Activated CD8-positive, alpha-beta memory T cell treated with anti-CD3 and anti-CD28 coated beads for 1 hour (primary cell): ENCODE results near the gene EYA2.

Experiments used
- DNase-seq, 2 donors: peaks; one replicate each; pipeline ENCODE4 v3.0.0-alpha.2; 2020; ENCODE audit warnings: low read depth in 1 of 2; ENCODE audit errors: extremely low read depth in 1 of 2

EYA2 gene

GRCh38 chr20:47059536-47059935 is 164.9 kb downstream of the EYA2 start:
- no peak for DNase-seq

GRCh38 chr20:47061549-47061948 is 166.9 kb downstream of the EYA2 start:
- DNase-seq = no peak

GRCh38 chr20:47062226-47062890 is 167.7 kb downstream of the EYA2 start:
- DNase-seq = no peak

GRCh38 chr20:47063407-47063806 is 168.8 kb downstream of the EYA2 start:
- DNase-seq = no peak

- DNase-seq = no peak
These were observed 169.2 kb downstream of the EYA2 start for GRCh38 chr20:47063808-47064207.

- DNase-seq = no peak
These were observed 172.0 kb downstream of the EYA2 start for GRCh38 chr20:47066484-47067270.

GRCh38 chr20:47067776-47068175 is 173.1 kb downstream of the EYA2 start:
- no peak for DNase-seq

- no peak for DNase-seq
These were observed 175.5 kb downstream of the EYA2 start for GRCh38 chr20:47070176-47070575.

GRCh38 chr20:47071646-47072185 is 177.1 kb downstream of the EYA2 start:
- no peak for DNase-seq

- no peak for DNase-seq
These were observed 179.3 kb downstream of the EYA2 start for GRCh38 chr20:47073766-47074475.

- DNase-seq = no peak
These were observed 180.6 kb downstream of the EYA2 start for GRCh38 chr20:47075263-47075662.

- DNase-seq = no peak
These were observed 184.4 kb downstream of the EYA2 start for GRCh38 chr20:47079047-47079446.

- no peak for DNase-seq
These were observed 185.7 kb downstream of the EYA2 start for GRCh38 chr20:47080365-47080764.

GRCh38 chr20:47086316-47086715 is 191.7 kb downstream of the EYA2 start:
- no peak for DNase-seq

GRCh38 chr20:47088335-47088734 is 193.7 kb downstream of the EYA2 start:
- no peak for DNase-seq

GRCh38 chr20:47089151-47089550 is 194.5 kb downstream of the EYA2 start:
- DNase-seq = no peak

GRCh38 chr20:47090835-47091234 is 196.2 kb downstream of the EYA2 start:
- DNase-seq = no peak

- no peak for DNase-seq
These were observed 198.8 kb downstream of the EYA2 start for GRCh38 chr20:47093320-47093966.

- DNase-seq = no peak
These were observed 201.0 kb downstream of the EYA2 start for GRCh38 chr20:47095690-47096089.

- no peak for DNase-seq
These were observed 203.3 kb downstream of the EYA2 start for GRCh38 chr20:47097691-47098622.
